HG02623 (cell line): ENCODE measurements around the gene UBE2G2.
A peak's percentile ranks its signal among the peaks of the same experiment; 100 is the strongest.

Experiments used
- ATAC-seq: cut with Tn5 transposase; IDR thresholded peaks from one replicate; pipeline ENCODE4 v1.9.1; 2021; ENCODE audit warnings: moderate library complexity; ENCODE audit not compliant: unreplicated experiment

UBE2G2 gene, protein sequence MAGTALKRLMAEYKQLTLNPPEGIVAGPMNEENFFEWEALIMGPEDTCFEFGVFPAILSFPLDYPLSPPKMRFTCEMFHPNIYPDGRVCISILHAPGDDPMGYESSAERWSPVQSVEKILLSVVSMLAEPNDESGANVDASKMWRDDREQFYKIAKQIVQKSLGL

DNA sequence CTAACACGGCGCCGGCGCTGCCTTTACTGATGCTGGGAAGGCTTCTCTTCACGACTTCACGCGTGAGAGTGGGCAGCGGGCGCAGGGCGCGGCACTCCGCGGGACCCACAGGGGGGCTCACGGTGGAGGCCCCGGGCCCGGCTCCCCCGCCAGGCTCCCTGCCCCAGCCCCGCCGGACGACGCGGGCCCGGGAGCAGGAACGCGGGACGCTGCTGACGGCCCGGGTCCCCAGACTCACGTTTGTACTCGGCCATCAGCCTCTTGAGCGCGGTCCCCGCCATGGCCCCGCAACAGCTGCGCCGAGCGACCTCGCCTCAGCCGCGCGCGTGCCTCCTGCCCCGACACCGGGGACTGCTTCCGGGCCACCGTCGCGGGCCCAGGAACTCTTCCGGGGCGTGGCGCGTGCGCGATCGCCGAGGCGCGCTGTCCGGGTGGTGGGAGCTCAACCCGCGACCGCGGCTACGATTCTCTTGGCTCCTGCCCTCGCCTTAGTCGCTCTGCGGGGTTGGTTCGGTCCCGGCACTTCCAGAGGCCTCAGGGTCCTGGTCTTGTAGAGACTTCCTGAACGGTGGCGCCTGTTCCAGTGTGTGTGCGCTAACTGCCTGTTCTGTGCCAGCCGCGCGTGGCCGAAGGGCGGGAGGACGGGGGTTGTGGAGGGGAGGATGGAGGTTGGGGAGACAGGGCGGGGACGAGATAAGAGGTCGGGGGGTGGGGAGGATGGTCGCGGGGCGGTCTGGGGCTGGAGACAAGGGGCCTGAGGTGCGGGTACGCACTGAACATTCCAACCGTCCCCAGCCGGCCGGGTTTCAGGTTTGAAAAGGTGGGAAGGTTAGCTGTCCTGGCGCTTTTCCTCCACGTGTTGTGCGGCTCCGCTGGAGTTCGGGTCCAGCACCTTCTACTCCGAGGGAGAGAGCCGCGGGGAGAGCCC lies at the start of gene UBE2G2:
Gene UBE2G2 (minus strand): TSS at position 353 of the 928 bp plus-strand sequence. CDS start 72 bp downstream, at position 281.
- peak; percentile 78 for ATAC-seq

DNA sequence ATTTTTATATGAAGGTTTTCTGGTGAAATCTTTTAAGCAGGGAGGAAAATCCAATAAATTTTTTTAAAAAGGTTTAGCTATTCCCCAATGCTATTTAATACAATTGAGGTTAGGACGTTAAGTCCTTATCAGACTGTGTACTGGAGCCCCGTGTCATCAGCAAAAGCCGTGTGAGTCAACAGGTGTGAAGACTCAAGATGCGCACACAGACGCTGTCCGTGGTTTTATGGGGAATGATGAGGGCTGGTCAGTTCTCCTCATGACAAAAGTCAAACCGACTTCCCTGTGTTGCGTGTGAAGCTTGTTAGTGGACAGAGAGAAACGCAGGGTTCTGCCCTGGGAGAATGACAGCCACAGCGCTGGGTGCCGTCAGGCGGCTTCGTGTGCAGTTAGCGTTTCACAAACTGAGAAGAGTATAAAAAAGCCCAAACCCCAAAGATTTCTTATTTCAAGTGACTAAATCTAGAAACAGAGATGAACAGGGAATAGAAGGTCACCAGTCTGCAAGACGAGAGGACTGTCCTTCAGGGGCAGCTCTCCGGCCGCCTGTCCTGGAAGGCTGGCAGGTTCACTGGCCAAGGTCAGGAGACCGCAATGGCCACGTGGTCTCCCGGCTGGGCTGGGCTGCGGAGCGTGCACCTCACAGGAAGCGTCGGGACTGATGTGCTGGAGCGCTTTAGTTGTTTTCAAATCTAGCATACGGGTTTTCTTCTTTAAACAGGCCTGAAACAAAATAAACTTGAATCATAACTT lies 49.5 kb upstream of the UBE2G2 start:
- ATAC-seq: no peak

DNA sequence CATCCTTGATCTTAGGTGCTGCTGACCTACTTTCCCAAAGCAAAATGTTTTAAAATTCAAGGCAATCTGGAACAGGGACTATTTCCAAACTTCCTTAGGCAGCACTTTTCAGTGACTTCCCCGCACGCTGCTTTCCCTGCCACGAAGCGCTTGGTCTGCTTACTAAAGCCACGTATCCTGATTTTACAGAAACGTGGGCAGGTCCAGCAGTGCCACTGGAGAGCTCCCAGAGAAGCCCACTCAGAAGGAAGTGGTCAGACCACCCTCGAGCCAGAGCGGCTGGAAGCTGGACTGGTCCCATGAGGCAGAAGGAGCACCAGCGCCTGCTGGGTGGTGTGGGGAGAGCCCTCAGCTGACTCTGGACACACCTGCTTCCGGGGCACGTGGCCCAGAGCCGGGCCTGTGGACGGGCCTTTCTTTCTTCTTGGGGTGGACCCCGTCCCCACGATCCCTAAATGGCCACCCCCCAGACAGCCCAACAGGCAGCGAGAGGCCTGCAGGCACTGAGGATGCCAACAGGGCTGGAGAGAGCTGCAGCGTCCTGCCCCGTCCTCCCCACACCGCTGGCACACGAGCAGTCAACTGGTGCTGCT lies 48.7 kb upstream of the UBE2G2 start:
- no peak for ATAC-seq

DNA sequence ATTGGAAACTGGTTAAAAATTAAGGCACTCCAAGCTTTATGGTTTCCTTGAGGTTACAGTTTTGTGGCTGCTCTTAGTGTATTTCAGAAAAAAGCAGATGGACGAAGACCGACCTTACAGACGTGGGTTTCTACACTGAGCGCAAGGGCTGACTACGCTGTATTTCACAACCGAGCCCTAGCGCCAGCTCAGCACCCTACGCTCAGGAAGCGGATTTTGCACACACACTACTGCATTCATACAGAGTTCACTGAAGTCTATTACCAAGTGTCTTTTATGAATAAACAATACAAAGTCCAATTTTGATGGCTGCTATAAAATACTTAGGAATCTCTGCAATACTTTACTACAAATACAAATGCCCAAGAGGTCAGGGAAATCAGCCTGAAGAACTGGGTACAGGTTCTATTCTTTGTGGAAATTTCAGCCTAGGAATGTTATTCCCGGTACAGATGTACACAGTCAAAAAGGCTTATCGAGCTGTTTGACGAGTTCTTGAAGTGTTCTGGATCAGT lies 48.1 kb upstream of the UBE2G2 start:
- no peak for ATAC-seq

DNA sequence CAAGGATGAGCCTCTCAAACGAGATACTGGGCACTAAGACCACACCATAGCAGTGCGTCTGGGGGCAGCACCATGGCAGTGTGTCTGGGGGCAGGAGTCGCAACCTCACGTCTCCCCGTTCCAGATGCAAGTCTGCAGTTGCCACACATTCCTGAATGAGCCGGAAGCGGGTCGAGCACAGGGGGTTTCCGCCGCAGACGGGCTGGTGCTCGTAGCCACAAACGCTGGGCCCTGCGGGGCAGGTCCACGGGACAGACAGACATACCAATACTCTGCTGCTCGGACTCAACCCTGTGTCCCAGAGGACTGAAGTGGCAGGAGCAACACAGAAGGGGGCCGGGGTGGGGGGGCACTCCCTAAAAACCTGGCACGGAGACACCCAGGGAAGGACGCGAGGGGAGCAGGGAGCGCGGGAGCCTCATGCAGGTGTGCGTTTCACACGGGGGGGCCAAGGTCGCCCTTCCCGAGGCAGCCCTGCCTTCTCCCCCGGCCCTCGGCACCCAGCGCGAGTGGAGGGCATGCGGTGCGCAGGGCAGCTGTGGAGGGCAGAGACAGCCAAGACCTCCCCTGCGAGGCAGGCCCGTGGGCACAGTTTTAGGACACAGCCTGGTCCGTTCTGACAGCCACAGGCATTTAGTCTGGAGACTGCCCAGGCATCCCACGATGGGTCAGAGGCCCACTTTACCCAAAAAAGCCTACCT lies 47.4 kb upstream of the UBE2G2 start:
- no peak for ATAC-seq

DNA sequence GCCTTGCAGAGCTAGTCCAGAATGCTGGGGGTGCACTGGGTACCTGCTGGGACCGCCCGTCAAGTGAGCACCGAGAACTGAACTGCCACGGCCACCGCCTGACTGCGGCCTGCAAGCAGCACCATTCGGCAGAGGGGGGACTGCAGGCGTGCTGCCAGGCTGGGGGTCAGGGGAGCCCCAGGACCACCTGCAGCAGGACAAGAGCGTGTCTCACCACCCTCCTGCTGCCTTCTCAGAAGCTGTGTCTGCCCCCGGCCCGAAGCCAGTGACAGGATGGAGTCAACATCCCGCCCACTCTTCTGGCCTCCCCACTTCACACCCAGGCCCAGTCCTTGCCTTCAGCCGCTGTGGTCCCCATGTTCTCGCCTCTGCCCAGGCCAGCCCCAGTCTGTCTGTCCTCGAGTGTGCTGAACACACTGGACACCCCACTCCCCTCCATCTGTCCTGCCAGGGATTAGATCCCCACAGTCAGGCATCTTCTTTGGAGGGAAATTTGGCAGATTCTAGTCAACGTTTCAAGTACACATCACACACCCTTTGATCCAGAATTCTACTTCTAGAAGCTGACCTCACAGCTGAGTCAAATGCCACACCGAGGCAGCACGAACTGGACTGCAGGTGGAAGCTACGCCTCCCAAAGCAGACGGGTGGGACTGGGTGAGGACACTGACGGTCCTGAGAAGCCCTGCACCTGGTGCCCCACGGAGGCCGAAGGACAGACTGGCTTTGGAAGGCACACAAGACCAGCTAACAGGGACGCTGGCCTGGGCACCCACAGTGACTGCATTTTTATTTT lies 45.8 kb upstream of the UBE2G2 start:
- no peak for ATAC-seq

DNA sequence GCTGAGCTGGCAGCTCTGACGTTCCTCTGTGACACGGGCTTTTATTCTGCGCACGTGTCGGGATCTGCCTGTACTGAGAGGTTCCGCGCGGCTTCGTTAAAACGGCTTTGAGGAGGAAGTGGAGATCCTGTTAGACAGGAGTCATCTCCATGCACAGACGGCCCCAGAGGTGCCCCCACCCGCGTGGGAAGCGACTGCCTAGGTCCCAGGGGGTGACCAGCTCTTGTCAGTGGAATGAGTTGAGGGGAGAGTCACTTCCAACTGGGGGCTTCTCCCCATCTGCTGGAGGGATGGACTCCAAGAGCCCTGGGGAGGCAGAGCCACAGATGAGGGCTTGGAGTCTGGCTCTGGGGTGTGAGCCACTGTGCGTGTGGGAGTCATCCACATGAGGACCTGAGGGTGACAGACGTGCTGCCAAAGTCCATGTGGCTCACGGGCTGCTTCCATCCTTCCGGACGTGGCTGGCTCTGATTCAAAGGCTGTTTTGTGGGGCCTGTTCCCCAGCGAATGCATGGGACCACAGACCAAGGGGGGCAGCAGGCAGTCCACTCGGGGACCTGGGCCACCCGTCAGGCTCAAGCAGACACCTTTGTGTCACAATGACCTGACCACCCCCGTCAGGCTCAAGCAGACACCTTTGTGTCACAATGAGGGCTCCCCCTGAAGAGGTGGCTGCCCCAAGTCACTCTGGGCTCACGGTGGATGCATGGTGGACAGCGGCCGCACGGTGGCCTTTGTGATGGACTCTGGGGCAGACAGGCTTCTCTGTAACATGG lies 45.1 kb upstream of the UBE2G2 start:
- ATAC-seq: no peak

DNA sequence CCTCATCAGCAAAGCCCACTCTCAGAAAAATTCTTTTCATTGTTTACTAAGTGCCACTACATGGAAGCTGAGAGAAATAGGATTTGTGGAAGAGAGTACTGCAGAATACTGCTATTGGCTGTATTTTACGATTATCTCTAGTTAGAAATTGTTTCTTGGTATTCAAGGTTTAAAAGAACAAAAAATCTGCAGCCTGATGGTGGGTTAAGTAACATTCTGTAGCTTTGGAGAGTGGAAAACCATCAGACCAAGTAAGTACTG lies 44.5 kb upstream of the UBE2G2 start:
- ATAC-seq: no peak

DNA sequence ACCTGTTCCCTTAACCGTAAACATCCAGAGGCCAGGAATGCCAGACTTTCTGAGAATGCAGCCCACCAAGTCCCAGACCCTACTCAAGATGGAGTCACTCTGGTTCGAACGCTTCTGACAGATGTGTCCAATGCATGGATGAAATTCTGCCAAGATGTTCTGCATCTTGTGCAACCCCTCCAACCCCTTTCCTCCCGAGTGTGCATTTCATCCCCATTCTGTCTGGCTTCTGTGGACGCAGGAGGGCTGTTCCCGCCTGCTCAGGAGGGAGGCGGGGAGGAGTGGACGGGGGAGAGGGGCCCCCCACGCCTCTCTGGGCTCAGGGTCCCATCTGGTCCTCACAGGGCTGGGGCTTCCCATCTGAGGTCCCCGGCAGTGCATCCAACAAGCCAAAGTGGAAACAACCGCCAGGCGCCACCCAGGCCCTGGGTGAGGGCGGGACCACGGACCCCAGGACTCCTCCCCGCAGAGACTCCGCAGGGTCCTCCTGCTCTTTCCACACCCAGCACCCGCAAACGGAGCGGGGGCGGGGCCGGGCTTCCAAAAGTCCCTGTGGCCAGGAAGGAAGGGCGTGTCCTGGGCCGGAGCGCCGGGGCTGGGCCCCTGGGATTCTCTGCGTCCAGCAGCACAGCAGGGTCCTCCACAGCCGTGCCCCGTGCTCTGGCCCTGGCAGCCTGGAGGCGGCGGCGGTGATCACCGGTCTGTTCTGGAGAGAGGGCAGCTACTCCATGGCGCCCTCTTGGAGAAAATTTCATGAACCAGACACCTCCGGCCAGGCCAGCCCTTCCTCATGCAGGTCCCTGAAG lies 44.0 kb upstream of the UBE2G2 start:
- no peak for ATAC-seq

DNA sequence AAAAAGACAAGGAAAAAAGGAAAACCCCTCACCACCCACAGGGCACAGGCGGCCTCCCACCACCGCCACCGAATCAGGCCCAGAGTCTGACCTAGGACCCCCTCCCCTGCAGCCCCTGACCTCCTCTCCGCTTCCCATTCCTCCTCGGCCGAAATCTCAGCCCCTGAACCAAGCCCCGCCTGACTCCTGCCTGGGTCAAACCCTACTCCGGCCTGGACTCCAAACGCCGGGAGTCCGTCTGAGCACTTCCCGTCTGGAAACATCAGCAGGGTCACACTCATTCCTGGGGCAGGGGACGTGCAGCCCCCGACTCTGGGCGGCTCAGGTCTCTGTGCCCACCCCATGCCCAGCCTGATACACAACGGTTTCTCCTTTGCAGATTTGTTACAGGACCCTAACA lies 42.6 kb upstream of the UBE2G2 start:
- no peak for ATAC-seq

DNA sequence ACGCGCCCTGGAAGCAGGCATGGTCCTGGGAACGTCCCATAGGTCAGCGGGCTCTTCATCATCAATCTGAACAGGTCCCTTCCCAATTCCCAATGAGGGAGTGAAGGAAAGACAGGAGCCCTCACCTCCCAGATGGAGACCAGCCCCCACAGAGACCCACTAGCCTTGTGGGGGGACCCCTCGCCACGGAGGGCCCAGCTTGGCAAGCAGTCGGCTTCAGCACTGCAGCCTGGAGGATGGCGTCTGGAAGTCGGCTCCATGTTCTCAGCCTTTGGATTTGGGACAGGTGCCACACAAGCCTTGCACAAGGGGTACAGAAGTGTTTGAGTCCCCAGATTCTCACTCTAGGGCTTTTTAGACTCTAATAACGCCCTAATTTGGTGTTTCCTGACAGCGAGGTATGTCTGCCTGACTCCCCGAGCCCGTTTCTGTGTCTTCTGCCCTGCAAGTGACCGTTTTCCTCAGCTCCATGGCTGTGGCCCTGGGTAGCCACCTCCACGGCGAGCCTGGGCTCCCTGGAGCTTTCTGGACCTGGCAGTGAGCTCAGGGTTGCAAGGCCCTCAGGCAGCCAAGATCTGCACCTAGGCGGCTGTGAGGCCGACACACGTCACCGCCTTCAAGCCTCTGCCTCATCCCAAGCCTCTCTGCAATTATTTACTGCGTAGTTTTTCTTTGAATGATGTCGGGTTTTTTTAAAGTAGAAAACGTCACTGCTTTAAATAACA lies 41.3 kb upstream of the UBE2G2 start:
- ATAC-seq: no peak

DNA sequence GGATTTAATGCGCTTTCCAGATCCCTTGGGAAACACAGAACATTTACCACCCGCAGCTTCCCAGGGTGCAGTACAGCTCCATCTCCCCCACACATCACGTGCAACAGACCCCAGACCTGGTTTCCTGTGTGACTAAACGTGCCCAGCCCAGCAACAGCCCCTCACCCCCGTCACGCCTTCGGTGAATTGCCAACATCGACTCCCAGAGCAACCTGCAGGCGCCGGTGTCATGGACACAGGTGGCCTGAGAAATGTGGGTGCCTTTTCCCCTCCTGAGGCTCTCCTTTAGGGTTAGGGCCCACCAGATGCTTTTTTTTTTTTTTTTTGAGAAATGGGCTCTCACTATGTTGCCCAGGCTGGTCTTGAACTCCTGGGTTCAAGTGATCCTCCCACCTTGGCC lies 40.5 kb upstream of the UBE2G2 start:
- no peak for ATAC-seq

DNA sequence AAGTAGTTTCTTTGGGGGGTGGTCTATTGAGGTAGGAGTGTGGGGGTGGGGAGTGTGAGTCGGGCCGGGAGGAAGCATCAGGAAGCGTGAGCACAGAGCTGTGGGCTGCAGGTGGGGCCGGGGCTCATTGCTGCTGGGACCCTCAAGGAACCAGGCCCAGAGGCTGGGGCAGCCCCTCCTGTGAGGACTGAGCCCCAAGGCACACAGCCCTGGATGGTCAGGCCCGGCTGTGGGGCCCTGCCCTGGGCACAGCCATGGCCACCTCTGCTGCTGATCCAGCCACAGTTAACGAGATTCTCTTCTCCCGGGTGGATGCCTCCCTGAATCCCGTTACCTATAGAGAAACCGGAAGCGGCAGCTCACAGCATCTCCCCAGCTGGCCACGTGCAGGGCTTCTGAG lies 39.2 kb upstream of the UBE2G2 start:
- ATAC-seq: no peak

DNA sequence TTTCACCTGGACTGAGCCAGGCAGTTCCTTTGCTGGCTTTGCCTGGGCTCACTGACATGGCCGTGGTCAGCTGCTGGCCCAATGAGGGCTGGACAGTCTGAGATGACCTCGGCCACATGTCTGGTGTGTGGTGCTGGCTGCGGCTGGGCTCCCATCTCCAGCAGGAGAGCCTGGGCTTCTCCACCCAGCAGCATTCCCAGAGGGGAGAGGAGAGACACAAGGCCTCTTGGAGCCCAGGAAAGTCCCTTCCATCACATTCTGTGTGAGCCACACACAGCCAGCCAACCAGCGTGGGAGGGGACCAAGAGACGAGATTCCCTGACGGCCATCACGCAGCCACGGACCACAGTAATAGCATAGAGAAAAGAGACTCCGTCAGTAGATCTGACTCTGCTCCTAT lies 37.3 kb upstream of the UBE2G2 start:
- ATAC-seq: no peak

DNA sequence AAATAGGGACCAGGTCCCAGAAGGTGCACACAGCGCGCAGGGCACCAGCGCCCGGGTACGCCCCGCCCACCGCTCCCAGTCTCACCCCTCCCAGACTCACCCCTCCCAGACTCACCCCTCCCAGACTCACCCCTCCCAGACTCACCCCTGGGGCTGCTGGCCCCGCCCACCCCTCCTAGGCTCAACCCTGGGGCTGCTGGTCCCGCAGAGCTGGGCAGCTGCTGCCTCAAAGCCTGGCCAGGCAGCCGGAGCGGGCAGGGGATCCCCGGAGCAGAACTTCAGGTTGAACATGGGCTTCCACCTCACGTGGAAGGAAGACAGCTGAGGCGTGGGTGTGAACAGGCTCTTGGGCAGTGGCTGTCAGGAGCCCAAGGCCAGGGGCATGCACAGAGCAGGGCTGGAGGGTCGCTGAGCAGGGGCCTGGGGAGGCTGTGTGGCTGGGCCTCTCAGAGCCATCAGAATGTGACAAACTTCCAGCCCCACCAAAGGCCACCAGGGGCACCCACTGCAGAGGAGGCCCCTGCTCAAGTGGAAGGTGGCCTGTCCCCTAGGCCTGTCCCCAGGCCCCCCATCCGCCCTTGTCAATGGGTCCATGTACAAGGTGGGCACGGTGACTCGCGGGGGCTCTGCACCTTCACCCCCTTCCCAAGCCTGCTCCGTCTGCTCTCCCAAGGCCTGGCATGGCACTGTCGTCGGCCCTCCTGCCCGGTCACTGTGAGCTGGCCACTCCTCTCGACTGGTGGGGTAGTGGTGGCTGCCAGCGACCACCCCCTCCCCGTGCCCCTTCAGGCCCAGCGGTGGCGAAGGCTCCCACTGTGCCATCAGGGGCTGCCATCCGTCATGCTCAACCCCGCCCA lies 36.6 kb upstream of the UBE2G2 start:
- ATAC-seq: no peak

DNA sequence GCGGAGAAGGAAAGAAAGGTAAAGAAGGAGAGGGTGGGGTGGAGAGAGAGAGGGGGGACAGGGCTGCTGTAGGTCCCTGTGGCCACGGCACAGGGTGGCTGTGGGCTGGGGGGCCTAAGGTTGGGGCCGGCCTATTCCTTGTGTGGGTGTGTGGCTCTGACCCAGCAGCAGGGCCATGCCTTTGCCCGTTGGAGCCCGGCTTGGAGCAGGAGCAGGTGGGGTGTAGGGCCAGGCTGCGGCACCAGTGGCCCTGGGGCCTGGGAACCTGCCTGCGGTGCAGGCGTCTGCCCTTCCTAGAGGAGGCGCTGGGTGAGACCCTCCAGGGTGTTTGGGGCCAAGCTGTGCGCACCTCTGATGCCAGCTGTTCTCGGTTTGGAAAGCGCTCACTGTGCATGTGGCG lies 35.9 kb upstream of the UBE2G2 start:
- no peak for ATAC-seq
